B cell (primary cell): ENCODE data around the gene RAD23A. TPM values are rescaled to one million over a fixed set of nuclear protein-coding genes. Genes with fewer than 3 reads are reported as not detected.

Experiments
- ATAC-seq: fragments of 200-7000 bp; cut with Tn5 transposase; one replicate; pipeline ENCODE4 v1.10.0; 2021; ENCODE audit warnings: low read depth, mild to moderate bottlenecking, moderate number of reproducible peaks, moderate library complexity
- CTCF ChIA-PET: fragments of 350-600 bp; sonication (Branson Sonifier 250); formaldehyde crosslinking; loops from one replicate; lab custom pipeline; 2021; ENCODE audit warnings: antibody characterized with exemption, inconsistent platforms; lab: Charles Lee
- POLR2A ChIA-PET: fragments of 350-600 bp; sonication (Branson Sonifier 250); formaldehyde crosslinking; loops from one replicate; lab custom pipeline; 2021; ENCODE audit warnings: antibody characterized with exemption; lab: Charles Lee
- DNase-seq: peaks from one replicate; pipeline ENCODE4 v3.0.0; 2013
- H2AFZ ChIP-seq: 2 replicates; pipeline ENCODE4 v1.6.1; 2012; ENCODE audit warnings: mild to moderate bottlenecking, low read depth, low read length; ENCODE audit not compliant: insufficient read depth, poor library complexity, severe bottlenecking
- H3K27ac ChIP-seq, 2 donors: 1 replicate in 1 of 2; 2 replicates in 1 of 2; pipeline ENCODE4 v1.5.1; 2012 to 2013; ENCODE audit warnings: low read length in 2 of 2, mild to moderate bottlenecking in 2 of 2, moderate library complexity in 1 of 2
- H3K27me3 ChIP-seq, 4 experiments: fragments of 200-600 bp in 1 of 4; sonication (generic) in 1 of 4; replicated peaks in 1 of 4; 1 replicate in 2 of 4; 2 replicates in 2 of 4; pipeline versions ENCODE4 v1.6.1 to v1.7.0; 2013 to 2016; ENCODE audit warnings: low read length in 3 of 4, mild to moderate bottlenecking in 2 of 4, mixed read lengths in 1 of 4, moderate library complexity in 1 of 4; ENCODE audit not compliant: insufficient read depth in 4 of 4, control insufficient read depth in 3 of 4; ENCODE audit errors: control extremely low read depth in 1 of 4
- H3K36me3 ChIP-seq, 2 experiments: replicated peaks in 1 of 2; 1 replicate in 1 of 2; 2 replicates in 1 of 2; pipeline versions ENCODE4 v1.6.1 to v1.7.1; 2013; ENCODE audit warnings: low read length in 1 of 2; ENCODE audit not compliant: insufficient read depth in 2 of 2, control insufficient read depth in 1 of 2; ENCODE audit errors: control extremely low read depth in 1 of 2, extremely low read depth in 1 of 2
- H3K4me1 ChIP-seq, 2 donors: fragments of 200-600 bp in 1 of 2; sonication (generic) in 1 of 2; 1 replicate in 1 of 2; 2 replicates in 1 of 2; pipeline versions ENCODE4 v1.5.1 to v1.6.1; 2013 to 2017; ENCODE audit warnings: low read length in 2 of 2; ENCODE audit not compliant: control insufficient read depth in 2 of 2, insufficient read depth in 2 of 2
- H3K4me2 ChIP-seq: replicated peaks from 2 replicates; pipeline ENCODE3; 2012; ENCODE audit warnings: mild to moderate bottlenecking, low read depth, low read length; ENCODE audit not compliant: poor library complexity, severe bottlenecking
- H3K4me3 ChIP-seq, 5 experiments: fragments of 200-600 bp in 1 of 5; sonication (generic) in 1 of 5; 1 replicate in 3 of 5; 2 replicates in 2 of 5; pipeline versions ENCODE4 v1.5.1 to v1.7.0; 2011 to 2016; ENCODE audit warnings: low read length in 4 of 5, mild to moderate bottlenecking in 4 of 5, low read depth in 2 of 5, control low read depth in 1 of 5, moderate library complexity in 1 of 5; ENCODE audit not compliant: insufficient read depth in 1 of 5; ENCODE audit errors: control extremely low read depth in 1 of 5, extremely low read depth in 1 of 5
- H3K79me2 ChIP-seq: fragments of 200-600 bp; sonication (generic); one replicate; pipeline ENCODE4 v1.6.0; 2016; ENCODE audit warnings: low read length; ENCODE audit not compliant: control insufficient read depth, insufficient read depth
- H3K9ac ChIP-seq: fragments of 200-600 bp; sonication (generic); 2 replicates; pipeline ENCODE4 v1.6.1; 2017; ENCODE audit warnings: mild to moderate bottlenecking, low read length, moderate library complexity
- H3K9me3 ChIP-seq, 3 donors: one replicate each; pipeline versions ENCODE4 v1.6.1 to v1.7.1; 2013; ENCODE audit warnings: low read length in 2 of 3; ENCODE audit not compliant: control insufficient read depth in 2 of 3, insufficient read depth in 1 of 3; ENCODE audit errors: control extremely low read depth in 1 of 3
- H4K20me1 ChIP-seq: 2 replicates; pipeline ENCODE4 v1.6.0; 2012; ENCODE audit warnings: mild to moderate bottlenecking, low read length; ENCODE audit not compliant: insufficient read depth, control insufficient read depth, poor library complexity, severe bottlenecking
- H3K27ac Mint-ChIP-seq: one replicate; pipeline ENCODE4 v1.8.0; 2021; ENCODE audit warnings: mixed read lengths
- H3K27me3 Mint-ChIP-seq: one replicate; pipeline ENCODE4 v1.8.0; 2021; ENCODE audit warnings: mixed read lengths
- H3K4me1 Mint-ChIP-seq: one replicate; pipeline ENCODE4 v1.8.0; 2021; ENCODE audit warnings: mixed read lengths
- H3K4me3 Mint-ChIP-seq: one replicate; pipeline ENCODE4 v1.8.0; 2021; ENCODE audit warnings: mixed read lengths
- H3K9me3 Mint-ChIP-seq: one replicate; pipeline ENCODE4 v1.8.0; 2022; ENCODE audit warnings: mixed read lengths; ENCODE audit not compliant: insufficient read depth
- CTCF ChIP-seq: fragments of 200-600 bp; IDR thresholded peaks from one replicate; pipeline ENCODE4 v1.8.0; 2022; ENCODE audit warnings: antibody characterized with exemption, mild to moderate bottlenecking
- EZH2 ChIP-seq: IDR thresholded peaks from 2 replicates; pipeline ENCODE4 v1.6.1; 2012; ENCODE audit warnings: borderline replicate concordance, low read depth, mild to moderate bottlenecking, moderate library complexity, low read length; ENCODE audit not compliant: insufficient read depth, poor library complexity, severe bottlenecking
- WGBS: methylation state at CpG from one replicate; pipeline ENCODE4 v1.1.5; 2013; ENCODE audit warnings: missing lambda C conversion rate; ENCODE audit not compliant: insufficient coverage; 5-methylcytosine and 5-hydroxymethylcytosine counted together
- intact Hi-C: fragments of 100-400 bp; cut with micrococcal nuclease; formaldehyde crosslinking; loops from one replicate; pipeline ENCODE4 v1.10.0; 2022
- polyA plus RNA-seq: library from polyadenylated mRNA; depleted of rRNA; stranded (reverse); fragments of >200 nt; gene quantifications from 2 replicates; pipeline ENCODE4 v1.2.3, GENCODE V29; 2012
- total RNA-seq, 2 donors: library from RNA; stranded (reverse); fragments of 120-200 nt in 1 of 2; gene quantifications; 1 replicate in 1 of 2; 2 replicates in 1 of 2; pipeline versions ENCODE4 v1.2.3 to v1.2.4, GENCODE V29; 2013 to 2022

Gene RAD23A
- total and polyA plus RNA-seq, 2 donors (not counting 1 experiment from before 2014, with no cell fraction given) = 100 to 106 TPM

- H4K20me1 ChIP-seq = peaks cover 30% of the 10 kb centered on the region
- 87% methylated on average over 8 of the region's 12 CpGs for WGBS
- H3K4me1 Mint-ChIP-seq = peaks cover 32% of the 10 kb centered on the region
- TF ChIP-seq CTCF (no peak), EZH2 (no peak)
- DNase-seq (peak; percentile 32), ATAC-seq (no peak)
- H3K4me3 ChIP-seq = no peak overlapping the region
- POLR2A ChIA-PET = interaction anchor here (0.5 to 0.7 kb wide), 2 partner anchors 142 to 312 kb away, joined by 3 read pairs; no protein-coding TSS in a partner anchor
- H3K36me3 ChIP-seq = peaks cover 5 to 51% of the 10 kb centered on the region in 2 experiments
- no peak overlapping the region for H3K4me2 ChIP-seq
- no peaks in the 10 kb centered on the region for H3K9me3 Mint-ChIP-seq
- H3K27me3 Mint-ChIP-seq = no peaks in the 10 kb centered on the region
- no peak overlapping the region for H3K9ac ChIP-seq
- no peaks in the 10 kb centered on the region for H3K27me3 ChIP-seq
- no peaks in the 10 kb centered on the region for H3K9me3 ChIP-seq
- H3K4me1 ChIP-seq = peaks cover 21 to 36% of the 10 kb centered on the region in 2 donors
- H3K79me2 ChIP-seq = peaks cover 4% of the 10 kb centered on the region
- H3K27ac ChIP-seq = peak overlapping the region in 1 of 2 donors; percentile 90
- peak overlapping the region; percentile 82 for H3K27ac Mint-ChIP-seq
- CTCF ChIA-PET = interaction anchor here (1.0 to 1.3 kb wide), 2 partner anchors 11 to 107 kb away, joined by 4 to 6 read pairs; no protein-coding TSS in a partner anchor
- intact Hi-C loops = no loop called here
- no peak overlapping the region for H2AFZ ChIP-seq
- peak overlapping the region; percentile 91 for H3K4me3 Mint-ChIP-seq
Observed at GRCh38 chr19:12953799-12954611, 8.3 kb downstream of the RAD23A start.

GRCh38 chr19:12954612-12954962 lies 8.9 kb downstream of the RAD23A start:
- H3K27ac ChIP-seq = peak overlapping the region in 1 of 2 donors; percentile 90
- H3K36me3 ChIP-seq = peaks cover 5 to 45% of the 10 kb centered on the region in 2 experiments
- H3K4me1 Mint-ChIP-seq = peaks cover 32% of the 10 kb centered on the region
- no peaks in the 10 kb centered on the region for H3K27me3 Mint-ChIP-seq
- H2AFZ ChIP-seq = no peak overlapping the region
- intact Hi-C loops = no loop called here
- peaks cover 24% of the 10 kb centered on the region for H4K20me1 ChIP-seq
- no CpG with 5 or more reads among the region's 1 CpG for WGBS
- TF ChIP-seq CTCF (no peak), EZH2 (no peak)
- H3K4me3 Mint-ChIP-seq = peak overlapping the region; percentile 91
- H3K9ac ChIP-seq = no peak overlapping the region
- DNase-seq = peak; percentile 47
- H3K4me1 ChIP-seq = peaks cover 21 to 36% of the 10 kb centered on the region in 2 donors
- ATAC-seq = no peak
- no peaks in the 10 kb centered on the region for H3K9me3 Mint-ChIP-seq
- peak overlapping the region; percentile 82 for H3K27ac Mint-ChIP-seq
- peaks cover 4% of the 10 kb centered on the region for H3K79me2 ChIP-seq
- H3K4me3 ChIP-seq = no peak overlapping the region
- ChIA-PET POLR2A (interaction anchor here (0.7 kb wide), 1 partner anchor 142 kb away, joined by 3 read pairs; no protein-coding TSS in a partner anchor), CTCF (interaction anchor here (1.0 to 1.5 kb wide), 3 partner anchors 8 to 140 kb away, joined by 3 to 6 read pairs (median 3); no protein-coding TSS in a partner anchor)
- H3K9me3 ChIP-seq = no peaks in the 10 kb centered on the region
- H3K4me2 ChIP-seq = no peak overlapping the region
- no peaks in the 10 kb centered on the region for H3K27me3 ChIP-seq
